HG03469 (cell line): ENCODE measurements around the gene CAPN2.

Experiments used
- ATAC-seq: cut with Tn5 transposase; IDR thresholded peaks from one replicate; pipeline ENCODE4 v1.9.1; 2021; ENCODE audit warnings: mild to moderate bottlenecking, moderate library complexity, moderate number of reproducible peaks; ENCODE audit not compliant: unreplicated experiment

Gene CAPN2

GRCh38 chr1:223824287-223824686, 111.9 kb downstream of the CAPN2 start:
- no peak for ATAC-seq

GRCh38 chr1:223824712-223825111, 112.4 kb downstream of the CAPN2 start:
- no peak for ATAC-seq
